ENCODE data around the gene SCUBE3. TPM values are rescaled to one million over a fixed set of nuclear protein-coding genes. Genes with fewer than 3 reads are reported as not detected.

The SCUBE3 gene
- total and polyA plus RNA-seq, 2 of the 4 experiments (the other 2 are of a cell fraction) = 19.9 to 45.5 TPM

DNA sequence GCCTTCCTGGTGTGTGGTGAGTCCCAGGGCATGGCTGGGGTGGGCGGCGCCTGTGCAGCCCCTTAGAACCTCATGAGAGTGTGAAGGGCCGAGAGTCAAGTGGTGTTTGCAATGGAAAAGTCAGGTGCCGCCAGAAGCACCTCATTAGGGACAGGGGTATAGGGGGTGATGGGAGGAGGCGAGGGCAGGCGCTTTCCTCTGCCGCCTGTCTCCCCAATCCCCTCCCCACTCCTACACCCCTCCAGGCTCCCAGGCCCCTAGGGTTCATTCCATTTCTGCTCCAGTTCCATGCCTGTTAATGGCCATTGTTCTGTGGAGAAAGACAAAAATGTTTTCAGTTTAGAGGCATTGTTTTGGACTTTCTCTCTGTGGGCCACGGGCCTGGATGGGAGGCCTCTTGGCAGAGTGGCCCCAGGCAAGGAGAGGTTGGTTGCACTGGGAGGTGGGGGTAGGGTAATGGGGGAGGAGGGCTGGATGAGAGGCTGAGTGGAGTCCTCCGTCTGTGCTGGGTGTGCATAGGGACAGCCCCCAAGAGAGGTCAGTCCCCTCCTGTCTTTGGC lies 21.4 kb upstream of the SCUBE3 start:
- Histone ChIP-seq H3K4me1 (ENCODE audit: control insufficient read depth, insufficient read depth, low read length) (peaks cover 2% of the 10 kb centered on the region; the same call in 1 of the 2 replicates), H2AFZ (replicated peaks; ENCODE audit: low read length, poor library complexity) (no peak overlapping the region), H2AK5ac (ENCODE audit: low read depth, low read length) (no peak overlapping the region), H3K9ac (ENCODE audit: low read depth, low read length) (no peak overlapping the region), H3K14ac (replicated peaks; ENCODE audit: low read depth, low read length) (no peak overlapping the region), H3K23ac (ENCODE audit: low read depth, low read length) (no peak overlapping the region), H3K4ac (ENCODE audit: low read depth, low read length) (no peak overlapping the region), H2BK120ac (ENCODE audit: low read depth, low read length) (no peak overlapping the region), H2AK9ac (replicated peaks; ENCODE audit: low read depth, low read length, poor library complexity) (no peak overlapping the region), H3K4me3 (ENCODE audit: insufficient read depth, low read depth, low read length) (no peak overlapping the region), H4K20me1 (ENCODE audit: insufficient read depth, low read length) (no peaks in the 10 kb centered on the region), H3K18ac (ENCODE audit: low read depth, low read length) (no peak overlapping the region), H4K8ac (ENCODE audit: low read depth in 2 of 2, low read length in 2 of 2) (no peak overlapping the region), H2BK20ac (ENCODE audit: low read depth, low read length) (no peak overlapping the region), H3K27me3 (ENCODE audit: control insufficient read depth, insufficient read depth, low read length) (no peaks in the 10 kb centered on the region), H3K79me1 (ENCODE audit: low read depth in 1 of 2, low read length in 2 of 2) (no peaks in the 10 kb centered on the region), H3K27ac (ENCODE audit: insufficient read depth, low read length) (no peak overlapping the region), H2BK5ac (ENCODE audit: low read depth, low read length, poor library complexity, severe bottlenecking) (no peak overlapping the region), H4K5ac (ENCODE audit: low read depth, low read length) (no peak overlapping the region), H3K9me3 (ENCODE audit: control insufficient read depth, insufficient read depth, low read length) (no peaks in the 10 kb centered on the region), H3K36me3 (ENCODE audit: control insufficient read depth, insufficient read depth, low read length) (no peaks in the 10 kb centered on the region), H3K56ac (ENCODE audit: extremely low read depth, insufficient read depth, low read length) (no peak overlapping the region), H2BK15ac (ENCODE audit: low read depth, low read length) (no peak overlapping the region), H4K91ac (ENCODE audit: insufficient read depth, low read depth, low read length) (no peak overlapping the region), H3K9me1 (ENCODE audit: insufficient read depth, low read length) (no peaks in the 10 kb centered on the region; the same call in 1 of the 2 replicates), H3K4me2 (ENCODE audit: low read depth, low read length) (no peak overlapping the region)
- in situ Hi-C loops (cut with MboI; ENCODE audit: low sequenced_read_pairs) (no loop called here), dilution Hi-C loops (cut with HindIII; ENCODE audit: low sequenced_read_pairs, unreplicated experiment) (no loop called here), intact Hi-C loops (cut with micrococcal nuclease) (no loop called here)
- WGBS, 2 experiments (ENCODE audit: extremely low coverage in 2 of 2, insufficient read length in 1 of 2) = no CpG with 5 or more reads among the region's 9 CpGs
- BruUV-seq (replicated peaks) = no TSS peak
- ChIA-PET POLR2A (ENCODE audit: unreplicated experiment) (no interaction called here), CTCF (interaction anchor here (0.6 to 0.7 kb wide), 2 partner anchors 8 to 12 kb away, joined by 3 read pairs; no protein-coding TSS in a partner anchor)
- DNase-seq = no peak
- TF ChIP-seq, protein P1, sequence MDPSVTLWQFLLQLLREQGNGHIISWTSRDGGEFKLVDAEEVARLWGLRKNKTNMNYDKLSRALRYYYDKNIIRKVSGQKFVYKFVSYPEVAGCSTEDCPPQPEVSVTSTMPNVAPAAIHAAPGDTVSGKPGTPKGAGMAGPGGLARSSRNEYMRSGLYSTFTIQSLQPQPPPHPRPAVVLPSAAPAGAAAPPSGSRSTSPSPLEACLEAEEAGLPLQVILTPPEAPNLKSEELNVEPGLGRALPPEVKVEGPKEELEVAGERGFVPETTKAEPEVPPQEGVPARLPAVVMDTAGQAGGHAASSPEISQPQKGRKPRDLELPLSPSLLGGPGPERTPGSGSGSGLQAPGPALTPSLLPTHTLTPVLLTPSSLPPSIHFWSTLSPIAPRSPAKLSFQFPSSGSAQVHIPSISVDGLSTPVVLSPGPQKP (IDR thresholded peaks at IDR 0.05; ENCODE audit: borderline replicate concordance, low read depth, low read length) = no peak
- no peak for TF ChIP-seq NFE2L2 (IDR thresholded peaks at IDR 0.05; ENCODE audit: low read depth, low read length)
- no peak for TF ChIP-seq MAZ (IDR thresholded peaks at IDR 0.05; ENCODE audit: borderline replicate concordance, low read depth, low read length)
- TF ChIP-seq, protein P2, sequence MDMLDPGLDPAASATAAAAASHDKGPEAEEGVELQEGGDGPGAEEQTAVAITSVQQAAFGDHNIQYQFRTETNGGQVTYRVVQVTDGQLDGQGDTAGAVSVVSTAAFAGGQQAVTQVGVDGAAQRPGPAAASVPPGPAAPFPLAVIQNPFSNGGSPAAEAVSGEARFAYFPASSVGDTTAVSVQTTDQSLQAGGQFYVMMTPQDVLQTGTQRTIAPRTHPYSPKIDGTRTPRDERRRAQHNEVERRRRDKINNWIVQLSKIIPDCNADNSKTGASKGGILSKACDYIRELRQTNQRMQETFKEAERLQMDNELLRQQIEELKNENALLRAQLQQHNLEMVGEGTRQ (IDR thresholded peaks at IDR 0.05; ENCODE audit: low read depth, low read length) = no peak
- TF ChIP-seq, protein P3, sequence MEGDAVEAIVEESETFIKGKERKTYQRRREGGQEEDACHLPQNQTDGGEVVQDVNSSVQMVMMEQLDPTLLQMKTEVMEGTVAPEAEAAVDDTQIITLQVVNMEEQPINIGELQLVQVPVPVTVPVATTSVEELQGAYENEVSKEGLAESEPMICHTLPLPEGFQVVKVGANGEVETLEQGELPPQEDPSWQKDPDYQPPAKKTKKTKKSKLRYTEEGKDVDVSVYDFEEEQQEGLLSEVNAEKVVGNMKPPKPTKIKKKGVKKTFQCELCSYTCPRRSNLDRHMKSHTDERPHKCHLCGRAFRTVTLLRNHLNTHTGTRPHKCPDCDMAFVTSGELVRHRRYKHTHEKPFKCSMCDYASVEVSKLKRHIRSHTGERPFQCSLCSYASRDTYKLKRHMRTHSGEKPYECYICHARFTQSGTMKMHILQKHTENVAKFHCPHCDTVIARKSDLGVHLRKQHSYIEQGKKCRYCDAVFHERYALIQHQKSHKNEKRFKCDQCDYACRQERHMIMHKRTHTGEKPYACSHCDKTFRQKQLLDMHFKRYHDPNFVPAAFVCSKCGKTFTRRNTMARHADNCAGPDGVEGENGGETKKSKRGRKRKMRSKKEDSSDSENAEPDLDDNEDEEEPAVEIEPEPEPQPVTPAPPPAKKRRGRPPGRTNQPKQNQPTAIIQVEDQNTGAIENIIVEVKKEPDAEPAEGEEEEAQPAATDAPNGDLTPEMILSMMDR (conservative IDR thresholded peaks at IDR 0.05; ENCODE audit: low read depth, low read length) = no peak
- TF ChIP-seq FOS (IDR thresholded peaks at IDR 0.05; ENCODE audit: low read depth, low read length) = no peak
- TF ChIP-seq POLR2A (IDR thresholded peaks at IDR 0.05; ENCODE audit: low read depth, low read length) = no peak
- no peak for TF ChIP-seq BHLHE40 (IDR thresholded peaks at IDR 0.05; ENCODE audit: low read depth, low read length)
- TF ChIP-seq MAFK (IDR thresholded peaks at IDR 0.05; ENCODE audit: low read depth, low read length) = no peak
- no peak for TF ChIP-seq CHD1 (IDR thresholded peaks at IDR 0.05; ENCODE audit: low read depth, low read length)
- TF ChIP-seq RAD21 (IDR thresholded peaks at IDR 0.05; ENCODE audit: low read length) = no peak
- no peak for TF ChIP-seq MXI1 (IDR thresholded peaks at IDR 0.05; ENCODE audit: borderline replicate concordance, low read depth, low read length)
- TF ChIP-seq RFX5 (IDR thresholded peaks at IDR 0.05; ENCODE audit: low read depth, low read length) = no peak
- TF ChIP-seq SMC3 (IDR thresholded peaks at IDR 0.05; ENCODE audit: low read depth, low read length) = no peak
- TF ChIP-seq RCOR1 (IDR thresholded peaks at IDR 0.05; ENCODE audit: insufficient replicate concordance, low read length) = no peak
- TF ChIP-seq CEBPB (IDR thresholded peaks at IDR 0.05; ENCODE audit: low read depth, low read length) = no peak
- ATAC-seq (ENCODE audit: low read depth) = no peak

Data from IMR-90 (cell line).